Smooth muscle cell (in vitro differentiated cells): ENCODE results near the gene INCA1. TPM values are rescaled to one million over a fixed set of nuclear protein-coding genes. Genes with fewer than 3 reads are reported as not detected.

ENCODE experiments used
- DNase-seq: peaks from one replicate; lab custom pipeline; 2025; ENCODE audit not compliant: unreplicated experiment; lab: John Stamatoyannopoulos, UW
- H2AFZ ChIP-seq: fragments of 200-600 bp; sonication (generic); 2 replicates; pipeline ENCODE4 v1.6.0; 2016; ENCODE audit warnings: antibody characterized with exemption, low read depth, mild to moderate bottlenecking
- H3F3A ChIP-seq: fragments of 200-600 bp; sonication (generic); 2 replicates; pipeline ENCODE4 v1.6.0; 2017; ENCODE audit warnings: antibody characterized with exemption, low read depth
- H3K27ac ChIP-seq: fragments of 200-600 bp; sonication (generic); 2 replicates; pipeline ENCODE4 v1.5.1; 2016; ENCODE audit warnings: low read depth, mild to moderate bottlenecking
- H3K27me3 ChIP-seq: fragments of 200-600 bp; sonication (generic); 2 replicates; pipeline ENCODE4 v1.6.1; 2016; ENCODE audit warnings: low read depth, mild to moderate bottlenecking
- H3K36me3 ChIP-seq: fragments of 200-600 bp; sonication (generic); 2 replicates; pipeline ENCODE4 v1.5.1; 2016; ENCODE audit warnings: low read depth
- H3K4me1 ChIP-seq: fragments of 200-600 bp; sonication (generic); 2 replicates; pipeline ENCODE4 v1.5.1; 2016; ENCODE audit warnings: low read depth
- H3K4me2 ChIP-seq: fragments of 200-600 bp; sonication (generic); 2 replicates; pipeline ENCODE4 v1.6.0; 2016; ENCODE audit warnings: mild to moderate bottlenecking
- H3K4me3 ChIP-seq: fragments of 200-600 bp; sonication (generic); 2 replicates; pipeline ENCODE4 v1.5.1; 2016; ENCODE audit warnings: mild to moderate bottlenecking
- H3K79me2 ChIP-seq: fragments of 200-600 bp; sonication (generic); 2 replicates; pipeline ENCODE4 v1.6.0; 2016; ENCODE audit warnings: low read depth, mild to moderate bottlenecking
- H3K9ac ChIP-seq: fragments of 200-600 bp; sonication (generic); 2 replicates; pipeline ENCODE4 v1.6.0; 2016; ENCODE audit warnings: low read depth
- H3K9me3 ChIP-seq: fragments of 200-600 bp; sonication (generic); replicated peaks from 2 replicates; pipeline ENCODE4 v1.5.1; 2016; ENCODE audit warnings: low read depth
- H4K20me1 ChIP-seq: fragments of 200-600 bp; sonication (generic); 2 replicates; pipeline ENCODE4 v1.6.0; 2016; ENCODE audit warnings: low read depth
- CTCF ChIP-seq: fragments of 200-600 bp; sonication (generic); IDR thresholded peaks from 2 replicates; pipeline ENCODE4 v1.5.1; 2017; ENCODE audit warnings: borderline replicate concordance, mild to moderate bottlenecking, antibody characterized with exemption; ENCODE audit not compliant: insufficient read depth, poor library complexity, severe bottlenecking
- WGBS: methylation state at CpG from one replicate; pipeline ENCODE4 v1.1.7; 2016; ENCODE audit warnings: low lambda C conversion rate; 5-methylcytosine and 5-hydroxymethylcytosine counted together
- polyA plus RNA-seq: library from polyadenylated mRNA; unstranded; fragments of >200 nt; fragmentation: Nextera tagmentation; extraction: Ambion mirVana; gene quantifications from 2 replicates; pipeline ENCODE4 v1.2.1, GENCODE V29; 2016
- total RNA-seq: library from RNA; depleted of rRNA; stranded (reverse); fragments of >200 nt; gene quantifications from 2 replicates; pipeline ENCODE4 v1.2.3, GENCODE V29; 2014

Gene INCA1
- total and polyA plus RNA-seq, 2 experiments from 2014 or later, result 1.4 TPM; not detected in 1

GRCh38 chr17:5003214-5003867 is 6.0 kb upstream of the INCA1 start:
- Histone ChIP-seq H3F3A (no peaks in the 10 kb centered on the region), H2AFZ (no peak overlapping the region), H4K20me1 (peaks cover 21% of the 10 kb centered on the region), H3K79me2 (peaks cover 12% of the 10 kb centered on the region), H3K36me3 (peaks cover 5% of the 10 kb centered on the region), H3K27me3 (no peaks in the 10 kb centered on the region), H3K4me1 (peaks cover 9% of the 10 kb centered on the region), H3K27ac (no peak overlapping the region), H3K4me3 (no peak overlapping the region), H3K4me2 (no peak overlapping the region), H3K9ac (no peak overlapping the region), H3K9me3 (no peaks in the 10 kb centered on the region)
- WGBS, result 99% methylated on average over 18 of the region's 18 CpGs
- TF ChIP-seq CTCF, result no peak
- DNase-seq, result no peak

GRCh38 chr17:5002121-5002788 is 4.9 kb upstream of the INCA1 start:
- no peak for TF ChIP-seq CTCF
- H3K9ac ChIP-seq, result no peak overlapping the region
- H3K4me1 ChIP-seq, result peaks cover 9% of the 10 kb centered on the region
- H3K4me3 ChIP-seq, result no peak overlapping the region
- 96% methylated on average over 20 of the region's 20 CpGs for WGBS
- H3K4me2 ChIP-seq, result no peak overlapping the region
- H3K36me3 ChIP-seq, result peaks cover 5% of the 10 kb centered on the region
- H3K9me3 ChIP-seq, result no peaks in the 10 kb centered on the region
- H3K27ac ChIP-seq, result no peak overlapping the region
- peaks cover 21% of the 10 kb centered on the region for H4K20me1 ChIP-seq
- no peaks in the 10 kb centered on the region for H3K27me3 ChIP-seq
- H3K79me2 ChIP-seq, result peaks cover 16% of the 10 kb centered on the region
- DNase-seq, result no peak
- no peak overlapping the region for H2AFZ ChIP-seq
- H3F3A ChIP-seq, result no peaks in the 10 kb centered on the region

GRCh38 chr17:5000237-5000639 is 2.9 kb upstream of the INCA1 start:
- no peak overlapping the region for H3K27ac ChIP-seq
- H3K4me1 ChIP-seq, result peaks cover 13% of the 10 kb centered on the region
- peaks cover 16% of the 10 kb centered on the region for H3K79me2 ChIP-seq
- no peaks in the 10 kb centered on the region for H3K27me3 ChIP-seq
- no peak overlapping the region for H3K4me2 ChIP-seq
- no peak overlapping the region for H3K4me3 ChIP-seq
- peaks cover 4% of the 10 kb centered on the region for H3K36me3 ChIP-seq
- H3K9ac ChIP-seq, result no peak overlapping the region
- TF ChIP-seq CTCF, result no peak
- no peak for DNase-seq
- peaks cover 21% of the 10 kb centered on the region for H4K20me1 ChIP-seq
- H3F3A ChIP-seq, result no peaks in the 10 kb centered on the region
- H3K9me3 ChIP-seq, result no peaks in the 10 kb centered on the region
- WGBS, result 97% methylated on average over 9 of the region's 11 CpGs
- H2AFZ ChIP-seq, result no peak overlapping the region
